ENCODE data around the gene FANCD2OS. TPM values are rescaled to one million over a fixed set of nuclear protein-coding genes. Genes with fewer than 3 reads are reported as not detected.
"Not testable (repeated sequence)": the region's sequence is repeated elsewhere in the genome, so short reads cannot be mapped to it uniquely, and the experiment has no call there.

FANCD2OS gene
- not detected in 2 replicates for total RNA-seq (2014; rRNA removed; shearing (Covaris generic); ENCODE audit: low replicate concordance)

GRCh38 chr3:10108091-10108490 lies at the start of gene FANCD2OS:
Gene FANCD2OS, minus strand, starts transcription at chr3:10108255. Its CDS starts 3,481 bp downstream, at chr3:10104774.
- in situ Hi-C loops (cut with HindIII; ENCODE audit: low pct_unique_long_range_greater_than_20kb, low sequenced_read_pairs), result no loop called here
- no peak for DNase-seq (ENCODE audit: low read depth)

GRCh38 chr3:10157031-10157430 lies 49.0 kb upstream of the FANCD2OS start:
- in situ Hi-C loops (cut with HindIII; ENCODE audit: low pct_unique_long_range_greater_than_20kb, low sequenced_read_pairs), result no loop called here
- DNase-seq (ENCODE audit: low read depth), result no peak

GRCh38 chr3:10155658-10156057 lies 47.6 kb upstream of the FANCD2OS start:
- DNase-seq (ENCODE audit: low read depth), result no peak
- in situ Hi-C loops (cut with HindIII; ENCODE audit: low pct_unique_long_range_greater_than_20kb, low sequenced_read_pairs), result no loop called here

GRCh38 chr3:10155123-10155472 lies 47.0 kb upstream of the FANCD2OS start:
- in situ Hi-C loops (cut with HindIII; ENCODE audit: low pct_unique_long_range_greater_than_20kb, low sequenced_read_pairs), result no loop called here
- DNase-seq (ENCODE audit: low read depth), result no peak

- DNase-seq (ENCODE audit: low read depth), result no peak
- in situ Hi-C loops (cut with HindIII; ENCODE audit: low pct_unique_long_range_greater_than_20kb, low sequenced_read_pairs), result no loop called here
Measured at GRCh38 chr3:10154335-10155122, 46.5 kb upstream of the FANCD2OS start.

GRCh38 chr3:10150987-10151386 lies 42.9 kb upstream of the FANCD2OS start:
- in situ Hi-C loops (cut with HindIII; ENCODE audit: low pct_unique_long_range_greater_than_20kb, low sequenced_read_pairs), result no loop called here
- no peak for DNase-seq (ENCODE audit: low read depth)

- no peak for DNase-seq (ENCODE audit: low read depth)
- in situ Hi-C loops (cut with HindIII; ENCODE audit: low pct_unique_long_range_greater_than_20kb, low sequenced_read_pairs), result no loop called here
Measured at GRCh38 chr3:10149226-10149625, 41.2 kb upstream of the FANCD2OS start.

- no peak for DNase-seq (ENCODE audit: low read depth)
- in situ Hi-C loops (cut with HindIII; ENCODE audit: low pct_unique_long_range_greater_than_20kb, low sequenced_read_pairs), result no loop called here
Measured at GRCh38 chr3:10145685-10146084, 37.6 kb upstream of the FANCD2OS start.

- in situ Hi-C loops (cut with HindIII; ENCODE audit: low pct_unique_long_range_greater_than_20kb, low sequenced_read_pairs), result no loop called here
- peak; percentile 8 for DNase-seq (ENCODE audit: low read depth)
Measured at GRCh38 chr3:10142707-10143560, 34.9 kb upstream of the FANCD2OS start.

- DNase-seq (ENCODE audit: low read depth), result no peak
- in situ Hi-C loops (cut with HindIII; ENCODE audit: low pct_unique_long_range_greater_than_20kb, low sequenced_read_pairs), result no loop called here
Measured at GRCh38 chr3:10140996-10141546, 33.0 kb upstream of the FANCD2OS start.

GRCh38 chr3:10137178-10137577 lies 29.1 kb upstream of the FANCD2OS start:
- no peak for DNase-seq (ENCODE audit: low read depth)
- in situ Hi-C loops (cut with HindIII; ENCODE audit: low pct_unique_long_range_greater_than_20kb, low sequenced_read_pairs), result no loop called here

GRCh38 chr3:10136426-10137005 lies 28.5 kb upstream of the FANCD2OS start:
- in situ Hi-C loops (cut with HindIII; ENCODE audit: low pct_unique_long_range_greater_than_20kb, low sequenced_read_pairs), result no loop called here
- no peak for DNase-seq (ENCODE audit: low read depth)

GRCh38 chr3:10135872-10136271 lies 27.8 kb upstream of the FANCD2OS start:
- in situ Hi-C loops (cut with HindIII; ENCODE audit: low pct_unique_long_range_greater_than_20kb, low sequenced_read_pairs); DNase-seq (ENCODE audit: low read depth): not testable (repeated sequence)

- no peak for DNase-seq (ENCODE audit: low read depth)
- in situ Hi-C loops (cut with HindIII; ENCODE audit: low pct_unique_long_range_greater_than_20kb, low sequenced_read_pairs), result no loop called here
Measured at GRCh38 chr3:10122724-10123123, 14.7 kb upstream of the FANCD2OS start.

- no peak for DNase-seq (ENCODE audit: low read depth)
- in situ Hi-C loops (cut with HindIII; ENCODE audit: low pct_unique_long_range_greater_than_20kb, low sequenced_read_pairs), result no loop called here
Measured at GRCh38 chr3:10121064-10121463, 13.0 kb upstream of the FANCD2OS start.

GRCh38 chr3:10119376-10119775 lies 11.3 kb upstream of the FANCD2OS start:
- in situ Hi-C loops (cut with HindIII; ENCODE audit: low pct_unique_long_range_greater_than_20kb, low sequenced_read_pairs), result no loop called here

GRCh38 chr3:10116928-10117327 lies 8.9 kb upstream of the FANCD2OS start:
- in situ Hi-C loops (cut with HindIII; ENCODE audit: low pct_unique_long_range_greater_than_20kb, low sequenced_read_pairs), result no loop called here

More at GRCh38 chr3:10119376-10119775, 11.3 kb upstream of the FANCD2OS start:
- DNase-seq (ENCODE audit: low read depth), result no peak

GRCh38 chr3:10116138-10116460 lies 8.0 kb upstream of the FANCD2OS start:
- peak; percentile 19 for DNase-seq (ENCODE audit: low read depth)
- in situ Hi-C loops (cut with HindIII; ENCODE audit: low pct_unique_long_range_greater_than_20kb, low sequenced_read_pairs), result no loop called here

More at GRCh38 chr3:10116928-10117327, 8.9 kb upstream of the FANCD2OS start:
- DNase-seq (ENCODE audit: low read depth), result no peak

Data from Caki2 (cell line).